PFSK-1 (cell line): ENCODE data around the gene TEX19.

Source experiments
- FOXP2 ChIP-seq: optimal IDR thresholded peaks from 2 replicates; pipeline ENCODE3; 2011; ENCODE audit warnings: borderline replicate concordance, control low read depth, inconsistent platforms; ENCODE audit not compliant: insufficient read depth; ENCODE audit errors: extremely low read length, extremely low read depth
- POLR2AphosphoS5 ChIP-seq: IDR thresholded peaks from 2 replicates; pipeline ENCODE4 v1.6.1; 2012; ENCODE audit warnings: low read depth, mild to moderate bottlenecking, control low read depth, low read length, moderate library complexity
- REST ChIP-seq, 2 experiments: IDR thresholded peaks; 2 replicates each; pipeline versions ENCODE4 v1.6.1 to v1.8.0; 2011 to 2012; ENCODE audit warnings: low read depth in 2 of 2, low read length in 2 of 2, control low read depth in 1 of 2, inconsistent platforms in 1 of 2, mild to moderate bottlenecking in 1 of 2, moderate library complexity in 1 of 2; ENCODE audit not compliant: insufficient read depth in 1 of 2
- SIN3A ChIP-seq: IDR thresholded peaks from 2 replicates; pipeline ENCODE4 v1.6.1; 2012; ENCODE audit warnings: mild to moderate bottlenecking, low read length, moderate library complexity, borderline replicate concordance; ENCODE audit not compliant: insufficient read depth
- TAF1 ChIP-seq: IDR thresholded peaks from 2 replicates; pipeline ENCODE4 v1.6.1; 2012; ENCODE audit warnings: low read length, control low read depth, borderline replicate concordance; ENCODE audit not compliant: insufficient read depth

The TEX19 gene

GRCh38 chr17:82354804-82355308, 4.2 kb upstream of the TEX19 start:
- TF ChIP-seq SIN3A (no peak), POLR2AphosphoS5 (no peak), TAF1 (no peak), FOXP2 (no peak), REST (IDR thresholded peaks at IDR 0.05; ENCODE audit: insufficient read depth in 1 of 2, low read depth in 2 of 2, low read length in 2 of 2) (no peak)

GRCh38 chr17:82355770-82356427, 3.1 kb upstream of the TEX19 start:
- no peak for TF ChIP-seq REST (IDR thresholded peaks at IDR 0.05; ENCODE audit: insufficient read depth in 1 of 2, low read depth in 2 of 2, low read length in 2 of 2)
- no peak for TF ChIP-seq FOXP2
- no peak for TF ChIP-seq SIN3A
- no peak for TF ChIP-seq POLR2AphosphoS5
- TF ChIP-seq TAF1: no peak

GRCh38 chr17:82356845-82357355, 2.1 kb upstream of the TEX19 start:
- TF ChIP-seq REST (IDR thresholded peaks at IDR 0.05; ENCODE audit: insufficient read depth in 1 of 2, low read depth in 2 of 2, low read length in 2 of 2) (no peak), FOXP2 (no peak), SIN3A (no peak), TAF1 (no peak), POLR2AphosphoS5 (no peak)

- TF ChIP-seq TAF1 (no peak), REST (IDR thresholded peaks at IDR 0.05; ENCODE audit: insufficient read depth in 1 of 2, low read depth in 2 of 2, low read length in 2 of 2) (no peak), SIN3A (no peak), POLR2AphosphoS5 (no peak), FOXP2 (no peak)
These were observed 1.7 kb upstream of the TEX19 start for GRCh38 chr17:82357394-82357793.
